Measurements from ENCODE around the gene ALKBH4. TPM values are rescaled to one million over a fixed set of nuclear protein-coding genes. Genes with fewer than 3 reads are reported as not detected.

ALKBH4 gene
- total RNA-seq, 1 donor from 2014 or later: 10.4 TPM

- no peak overlapping the region for H3K9ac ChIP-seq (ENCODE audit: low read depth in 1 of 3, low read length in 3 of 3)
- H3K9me3 ChIP-seq (ENCODE audit: control insufficient read depth in 3 of 3, low read length in 3 of 3): no peaks in the 10 kb centered on the region
- H3K27ac ChIP-seq (ENCODE audit: low read depth, low read length): no peak overlapping the region
- no peak overlapping the region for H3K4me3 ChIP-seq (ENCODE audit: low read length in 3 of 3)
- peaks cover 12 to 18% (median 14%) of the 10 kb centered on the region in 3 donors for H3K36me3 ChIP-seq (ENCODE audit: control insufficient read depth in 3 of 3, insufficient read depth in 3 of 3, low read length in 3 of 3)
- H3K4me1 ChIP-seq (ENCODE audit: control insufficient read depth in 3 of 3, insufficient read depth in 3 of 3, low read length in 3 of 3): peaks cover 14 to 32% (median 18%) of the 10 kb centered on the region in 3 donors
- H3K27me3 ChIP-seq (ENCODE audit: control insufficient read depth in 3 of 3, insufficient read depth in 3 of 3, low read length in 3 of 3): no peaks in the 10 kb centered on the region
Observed at GRCh38 chr7:102468478-102469350, 4.1 kb upstream of the ALKBH4 start.

GRCh38 chr7:102467581-102468477 is 3.2 kb upstream of the ALKBH4 start:
- H3K4me3 ChIP-seq (ENCODE audit: low read length in 3 of 3): no peak overlapping the region
- H3K9ac ChIP-seq (ENCODE audit: low read depth in 1 of 3, low read length in 3 of 3): no peak overlapping the region
- H3K9me3 ChIP-seq (ENCODE audit: control insufficient read depth in 3 of 3, low read length in 3 of 3): no peaks in the 10 kb centered on the region
- no peaks in the 10 kb centered on the region for H3K27me3 ChIP-seq (ENCODE audit: control insufficient read depth in 3 of 3, insufficient read depth in 3 of 3, low read length in 3 of 3)
- peaks cover 9 to 14% (median 10%) of the 10 kb centered on the region in 3 donors for H3K36me3 ChIP-seq (ENCODE audit: control insufficient read depth in 3 of 3, insufficient read depth in 3 of 3, low read length in 3 of 3)
- no peak overlapping the region for H3K27ac ChIP-seq (ENCODE audit: low read depth, low read length)
- peaks cover 19 to 32% (median 21%) of the 10 kb centered on the region in 3 donors for H3K4me1 ChIP-seq (ENCODE audit: control insufficient read depth in 3 of 3, insufficient read depth in 3 of 3, low read length in 3 of 3)

GRCh38 chr7:102466097-102466496 is 1.4 kb upstream of the ALKBH4 start:
- no peaks in the 10 kb centered on the region for H3K27me3 ChIP-seq (ENCODE audit: control insufficient read depth in 3 of 3, insufficient read depth in 3 of 3, low read length in 3 of 3)
- H3K9me3 ChIP-seq (ENCODE audit: control insufficient read depth in 3 of 3, low read length in 3 of 3): no peaks in the 10 kb centered on the region
- peaks cover 0 to 7% (median 3%) of the 10 kb centered on the region in 3 donors for H3K36me3 ChIP-seq (ENCODE audit: control insufficient read depth in 3 of 3, insufficient read depth in 3 of 3, low read length in 3 of 3)
- H3K4me3 ChIP-seq (ENCODE audit: low read length in 3 of 3): peak overlapping the region in 2 of 3 donors; percentile 98 to 99
- H3K9ac ChIP-seq (ENCODE audit: low read depth in 1 of 3, low read length in 3 of 3): peak overlapping the region in 2 of 3 donors; percentile 61 to 96
- H3K4me1 ChIP-seq (ENCODE audit: control insufficient read depth in 3 of 3, insufficient read depth in 3 of 3, low read length in 3 of 3): peaks cover 20 to 32% (median 21%) of the 10 kb centered on the region in 3 donors
- H3K27ac ChIP-seq (ENCODE audit: low read depth, low read length): no peak overlapping the region

- Histone ChIP-seq H3K4me1 (ENCODE audit: control insufficient read depth in 3 of 3, insufficient read depth in 3 of 3, low read length in 3 of 3) (peaks cover 15 to 26% (median 20%) of the 10 kb centered on the region in 3 donors), H3K9me3 (ENCODE audit: control insufficient read depth in 3 of 3, low read length in 3 of 3) (no peaks in the 10 kb centered on the region), H3K9ac (ENCODE audit: low read depth in 1 of 3, low read length in 3 of 3) (peak overlapping the region; percentile 96 to 99 (median 99)), H3K27me3 (ENCODE audit: control insufficient read depth in 3 of 3, insufficient read depth in 3 of 3, low read length in 3 of 3) (no peaks in the 10 kb centered on the region), H3K36me3 (ENCODE audit: control insufficient read depth in 3 of 3, insufficient read depth in 3 of 3, low read length in 3 of 3) (peaks cover 6 to 11% (median 8%) of the 10 kb centered on the region in 3 donors), H3K27ac (ENCODE audit: low read depth, low read length) (peak overlapping the region; percentile 64), H3K4me3 (ENCODE audit: low read length in 3 of 3) (peak overlapping the region; percentile 98 to 100 (median 99))
Observed at GRCh38 chr7:102463841-102464576, 654 bp downstream of the ALKBH4 start.

- Histone ChIP-seq H3K27me3 (ENCODE audit: control insufficient read depth in 3 of 3, insufficient read depth in 3 of 3, low read length in 3 of 3) (no peaks in the 10 kb centered on the region), H3K9me3 (ENCODE audit: control insufficient read depth in 3 of 3, low read length in 3 of 3) (no peaks in the 10 kb centered on the region), H3K27ac (ENCODE audit: low read depth, low read length) (no peak overlapping the region), H3K9ac (ENCODE audit: low read depth in 1 of 3, low read length in 3 of 3) (no peak overlapping the region), H3K4me1 (ENCODE audit: control insufficient read depth in 3 of 3, insufficient read depth in 3 of 3, low read length in 3 of 3) (peaks cover 9 to 19% (median 14%) of the 10 kb centered on the region in 3 donors), H3K36me3 (ENCODE audit: control insufficient read depth in 3 of 3, insufficient read depth in 3 of 3, low read length in 3 of 3) (peaks cover 14 to 22% (median 22%) of the 10 kb centered on the region in 3 donors), H3K4me3 (ENCODE audit: low read length in 3 of 3) (no peak overlapping the region)
Observed at GRCh38 chr7:102460467-102460866, 4.2 kb downstream of the ALKBH4 start.

GRCh38 chr7:102459221-102459844 is 5.3 kb downstream of the ALKBH4 start:
- Histone ChIP-seq H3K36me3 (ENCODE audit: control insufficient read depth in 3 of 3, insufficient read depth in 3 of 3, low read length in 3 of 3) (peaks cover 14 to 25% (median 22%) of the 10 kb centered on the region in 3 donors), H3K9ac (ENCODE audit: low read depth in 1 of 3, low read length in 3 of 3) (no peak overlapping the region), H3K4me3 (ENCODE audit: low read length in 3 of 3) (no peak overlapping the region), H3K27me3 (ENCODE audit: control insufficient read depth in 3 of 3, insufficient read depth in 3 of 3, low read length in 3 of 3) (no peaks in the 10 kb centered on the region), H3K27ac (ENCODE audit: low read depth, low read length) (no peak overlapping the region), H3K9me3 (ENCODE audit: control insufficient read depth in 3 of 3, low read length in 3 of 3) (no peaks in the 10 kb centered on the region), H3K4me1 (ENCODE audit: control insufficient read depth in 3 of 3, insufficient read depth in 3 of 3, low read length in 3 of 3) (peaks cover 7 to 13% (median 11%) of the 10 kb centered on the region in 3 donors)

GRCh38 chr7:102457352-102457924 is 7.2 kb downstream of the ALKBH4 start:
- no peak overlapping the region for H3K27ac ChIP-seq (ENCODE audit: low read depth, low read length)

GRCh38 chr7:102456327-102456726 is 8.3 kb downstream of the ALKBH4 start:
- Histone ChIP-seq H3K27me3 (ENCODE audit: control insufficient read depth in 3 of 3, insufficient read depth in 3 of 3, low read length in 3 of 3) (no peaks in the 10 kb centered on the region), H3K4me3 (ENCODE audit: low read length in 3 of 3) (no peak overlapping the region), H3K9me3 (ENCODE audit: control insufficient read depth in 3 of 3, low read length in 3 of 3) (no peaks in the 10 kb centered on the region), H3K27ac (ENCODE audit: low read depth, low read length) (no peak overlapping the region), H3K36me3 (ENCODE audit: control insufficient read depth in 3 of 3, insufficient read depth in 3 of 3, low read length in 3 of 3) (peaks cover 14 to 25% (median 22%) of the 10 kb centered on the region in 3 donors), H3K9ac (ENCODE audit: low read depth in 1 of 3, low read length in 3 of 3) (no peak overlapping the region), H3K4me1 (ENCODE audit: control insufficient read depth in 3 of 3, insufficient read depth in 3 of 3, low read length in 3 of 3) (peaks cover 0 to 6% (median 4%) of the 10 kb centered on the region in 3 donors)

More at GRCh38 chr7:102457352-102457924, 7.2 kb downstream of the ALKBH4 start:
- Histone ChIP-seq H3K9me3 (ENCODE audit: control insufficient read depth in 3 of 3, low read length in 3 of 3) (no peaks in the 10 kb centered on the region), H3K4me3 (ENCODE audit: low read length in 3 of 3) (no peak overlapping the region), H3K9ac (ENCODE audit: low read depth in 1 of 3, low read length in 3 of 3) (no peak overlapping the region), H3K4me1 (ENCODE audit: control insufficient read depth in 3 of 3, insufficient read depth in 3 of 3, low read length in 3 of 3) (peaks cover 2 to 6% (median 4%) of the 10 kb centered on the region in 3 donors), H3K27me3 (ENCODE audit: control insufficient read depth in 3 of 3, insufficient read depth in 3 of 3, low read length in 3 of 3) (no peaks in the 10 kb centered on the region), H3K36me3 (ENCODE audit: control insufficient read depth in 3 of 3, insufficient read depth in 3 of 3, low read length in 3 of 3) (peaks cover 14 to 25% (median 22%) of the 10 kb centered on the region in 3 donors)
